ENCODE measurements around the gene RPS6KA2.

DNA sequence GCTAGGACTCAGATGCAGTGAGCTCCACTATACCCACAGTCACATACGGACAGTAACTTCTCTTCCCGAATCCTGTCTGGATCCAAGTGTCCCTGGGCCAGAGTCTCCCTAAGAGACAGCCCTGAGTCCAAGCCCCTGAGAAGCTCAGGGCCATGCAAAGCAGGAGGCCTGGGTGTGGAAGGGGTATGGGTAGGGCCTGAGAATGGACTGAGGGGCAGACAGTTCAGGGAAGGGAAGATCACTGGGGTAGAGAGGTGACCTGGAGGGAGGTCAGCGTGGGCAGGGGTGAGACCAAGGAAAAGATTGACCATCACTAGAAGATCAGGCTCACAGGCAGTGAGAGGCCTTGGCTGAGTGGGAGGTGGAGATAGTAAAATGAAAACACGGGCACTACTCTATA, 8.8 kb downstream of the RPS6KA2 start:
- TF ChIP-seq, protein P1, sequence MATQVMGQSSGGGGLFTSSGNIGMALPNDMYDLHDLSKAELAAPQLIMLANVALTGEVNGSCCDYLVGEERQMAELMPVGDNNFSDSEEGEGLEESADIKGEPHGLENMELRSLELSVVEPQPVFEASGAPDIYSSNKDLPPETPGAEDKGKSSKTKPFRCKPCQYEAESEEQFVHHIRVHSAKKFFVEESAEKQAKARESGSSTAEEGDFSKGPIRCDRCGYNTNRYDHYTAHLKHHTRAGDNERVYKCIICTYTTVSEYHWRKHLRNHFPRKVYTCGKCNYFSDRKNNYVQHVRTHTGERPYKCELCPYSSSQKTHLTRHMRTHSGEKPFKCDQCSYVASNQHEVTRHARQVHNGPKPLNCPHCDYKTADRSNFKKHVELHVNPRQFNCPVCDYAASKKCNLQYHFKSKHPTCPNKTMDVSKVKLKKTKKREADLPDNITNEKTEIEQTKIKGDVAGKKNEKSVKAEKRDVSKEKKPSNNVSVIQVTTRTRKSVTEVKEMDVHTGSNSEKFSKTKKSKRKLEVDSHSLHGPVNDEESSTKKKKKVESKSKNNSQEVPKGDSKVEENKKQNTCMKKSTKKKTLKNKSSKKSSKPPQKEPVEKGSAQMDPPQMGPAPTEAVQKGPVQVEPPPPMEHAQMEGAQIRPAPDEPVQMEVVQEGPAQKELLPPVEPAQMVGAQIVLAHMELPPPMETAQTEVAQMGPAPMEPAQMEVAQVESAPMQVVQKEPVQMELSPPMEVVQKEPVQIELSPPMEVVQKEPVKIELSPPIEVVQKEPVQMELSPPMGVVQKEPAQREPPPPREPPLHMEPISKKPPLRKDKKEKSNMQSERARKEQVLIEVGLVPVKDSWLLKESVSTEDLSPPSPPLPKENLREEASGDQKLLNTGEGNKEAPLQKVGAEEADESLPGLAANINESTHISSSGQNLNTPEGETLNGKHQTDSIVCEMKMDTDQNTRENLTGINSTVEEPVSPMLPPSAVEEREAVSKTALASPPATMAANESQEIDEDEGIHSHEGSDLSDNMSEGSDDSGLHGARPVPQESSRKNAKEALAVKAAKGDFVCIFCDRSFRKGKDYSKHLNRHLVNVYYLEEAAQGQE (IDR thresholded peaks at IDR 0.05; ENCODE audit: unreplicated experiment), result no peak
- TF ChIP-seq, protein P2, sequence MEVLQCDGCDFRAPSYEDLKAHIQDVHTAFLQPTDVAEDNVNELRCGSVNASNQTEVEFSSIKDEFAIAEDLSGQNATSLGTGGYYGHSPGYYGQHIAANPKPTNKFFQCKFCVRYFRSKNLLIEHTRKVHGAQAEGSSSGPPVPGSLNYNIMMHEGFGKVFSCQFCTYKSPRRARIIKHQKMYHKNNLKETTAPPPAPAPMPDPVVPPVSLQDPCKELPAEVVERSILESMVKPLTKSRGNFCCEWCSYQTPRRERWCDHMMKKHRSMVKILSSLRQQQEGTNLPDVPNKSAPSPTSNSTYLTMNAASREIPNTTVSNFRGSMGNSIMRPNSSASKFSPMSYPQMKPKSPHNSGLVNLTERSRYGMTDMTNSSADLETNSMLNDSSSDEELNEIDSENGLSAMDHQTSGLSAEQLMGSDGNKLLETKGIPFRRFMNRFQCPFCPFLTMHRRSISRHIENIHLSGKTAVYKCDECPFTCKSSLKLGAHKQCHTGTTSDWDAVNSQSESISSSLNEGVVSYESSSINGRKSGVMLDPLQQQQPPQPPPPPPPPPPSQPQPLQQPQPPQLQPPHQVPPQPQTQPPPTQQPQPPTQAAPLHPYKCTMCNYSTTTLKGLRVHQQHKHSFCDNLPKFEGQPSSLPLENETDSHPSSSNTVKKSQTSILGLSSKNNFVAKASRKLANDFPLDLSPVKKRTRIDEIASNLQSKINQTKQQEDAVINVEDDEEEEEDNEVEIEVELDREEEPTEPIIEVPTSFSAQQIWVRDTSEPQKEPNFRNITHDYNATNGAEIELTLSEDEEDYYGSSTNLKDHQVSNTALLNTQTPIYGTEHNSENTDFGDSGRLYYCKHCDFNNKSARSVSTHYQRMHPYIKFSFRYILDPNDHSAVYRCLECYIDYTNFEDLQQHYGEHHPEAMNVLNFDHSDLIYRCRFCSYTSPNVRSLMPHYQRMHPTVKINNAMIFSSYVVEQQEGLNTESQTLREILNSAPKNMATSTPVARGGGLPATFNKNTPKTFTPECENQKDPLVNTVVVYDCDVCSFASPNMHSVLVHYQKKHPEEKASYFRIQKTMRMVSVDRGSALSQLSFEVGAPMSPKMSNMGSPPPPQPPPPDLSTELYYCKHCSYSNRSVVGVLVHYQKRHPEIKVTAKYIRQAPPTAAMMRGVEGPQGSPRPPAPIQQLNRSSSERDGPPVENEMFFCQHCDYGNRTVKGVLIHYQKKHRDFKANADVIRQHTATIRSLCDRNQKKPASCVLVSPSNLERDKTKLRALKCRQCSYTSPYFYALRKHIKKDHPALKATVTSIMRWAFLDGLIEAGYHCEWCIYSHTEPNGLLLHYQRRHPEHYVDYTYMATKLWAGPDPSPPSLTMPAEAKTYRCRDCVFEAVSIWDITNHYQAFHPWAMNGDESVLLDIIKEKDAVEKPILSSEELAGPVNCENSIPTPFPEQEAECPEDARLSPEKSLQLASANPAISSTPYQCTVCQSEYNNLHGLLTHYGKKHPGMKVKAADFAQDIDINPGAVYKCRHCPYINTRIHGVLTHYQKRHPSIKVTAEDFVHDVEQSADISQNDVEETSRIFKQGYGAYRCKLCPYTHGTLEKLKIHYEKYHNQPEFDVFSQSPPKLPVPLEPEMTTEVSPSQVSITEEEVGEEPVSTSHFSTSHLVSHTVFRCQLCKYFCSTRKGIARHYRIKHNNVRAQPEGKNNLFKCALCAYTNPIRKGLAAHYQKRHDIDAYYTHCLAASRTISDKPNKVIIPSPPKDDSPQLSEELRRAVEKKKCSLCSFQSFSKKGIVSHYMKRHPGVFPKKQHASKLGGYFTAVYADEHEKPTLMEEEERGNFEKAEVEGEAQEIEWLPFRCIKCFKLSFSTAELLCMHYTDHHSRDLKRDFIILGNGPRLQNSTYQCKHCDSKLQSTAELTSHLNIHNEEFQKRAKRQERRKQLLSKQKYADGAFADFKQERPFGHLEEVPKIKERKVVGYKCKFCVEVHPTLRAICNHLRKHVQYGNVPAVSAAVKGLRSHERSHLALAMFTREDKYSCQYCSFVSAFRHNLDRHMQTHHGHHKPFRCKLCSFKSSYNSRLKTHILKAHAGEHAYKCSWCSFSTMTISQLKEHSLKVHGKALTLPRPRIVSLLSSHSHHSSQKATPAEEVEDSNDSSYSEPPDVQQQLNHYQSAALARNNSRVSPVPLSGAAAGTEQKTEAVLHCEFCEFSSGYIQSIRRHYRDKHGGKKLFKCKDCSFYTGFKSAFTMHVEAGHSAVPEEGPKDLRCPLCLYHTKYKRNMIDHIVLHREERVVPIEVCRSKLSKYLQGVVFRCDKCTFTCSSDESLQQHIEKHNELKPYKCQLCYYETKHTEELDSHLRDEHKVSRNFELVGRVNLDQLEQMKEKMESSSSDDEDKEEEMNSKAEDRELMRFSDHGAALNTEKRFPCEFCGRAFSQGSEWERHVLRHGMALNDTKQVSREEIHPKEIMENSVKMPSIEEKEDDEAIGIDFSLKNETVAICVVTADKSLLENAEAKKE (CRISPR knock-in tag; IDR thresholded peaks at IDR 0.05), result no peak
- TF ChIP-seq, protein P3, sequence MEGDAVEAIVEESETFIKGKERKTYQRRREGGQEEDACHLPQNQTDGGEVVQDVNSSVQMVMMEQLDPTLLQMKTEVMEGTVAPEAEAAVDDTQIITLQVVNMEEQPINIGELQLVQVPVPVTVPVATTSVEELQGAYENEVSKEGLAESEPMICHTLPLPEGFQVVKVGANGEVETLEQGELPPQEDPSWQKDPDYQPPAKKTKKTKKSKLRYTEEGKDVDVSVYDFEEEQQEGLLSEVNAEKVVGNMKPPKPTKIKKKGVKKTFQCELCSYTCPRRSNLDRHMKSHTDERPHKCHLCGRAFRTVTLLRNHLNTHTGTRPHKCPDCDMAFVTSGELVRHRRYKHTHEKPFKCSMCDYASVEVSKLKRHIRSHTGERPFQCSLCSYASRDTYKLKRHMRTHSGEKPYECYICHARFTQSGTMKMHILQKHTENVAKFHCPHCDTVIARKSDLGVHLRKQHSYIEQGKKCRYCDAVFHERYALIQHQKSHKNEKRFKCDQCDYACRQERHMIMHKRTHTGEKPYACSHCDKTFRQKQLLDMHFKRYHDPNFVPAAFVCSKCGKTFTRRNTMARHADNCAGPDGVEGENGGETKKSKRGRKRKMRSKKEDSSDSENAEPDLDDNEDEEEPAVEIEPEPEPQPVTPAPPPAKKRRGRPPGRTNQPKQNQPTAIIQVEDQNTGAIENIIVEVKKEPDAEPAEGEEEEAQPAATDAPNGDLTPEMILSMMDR (conservative IDR thresholded peaks at IDR 0.05; ENCODE audit: low read depth in 2 of 2), result no peak
- TF ChIP-seq EZH2 (IDR thresholded peaks at IDR 0.05; ENCODE audit: low read depth, unreplicated experiment) (no peak), POLR2AphosphoS5 (IDR thresholded peaks at IDR 0.05; ENCODE audit: low read depth) (no peak), ZNF331 (CRISPR knock-in tag; IDR thresholded peaks at IDR 0.05; ENCODE audit: low read depth) (no peak)
